Smooth muscle cell (in vitro differentiated cells): ENCODE measurements around the gene AEBP1. TPM values are rescaled to one million over a fixed set of nuclear protein-coding genes. Genes with fewer than 3 reads are reported as not detected.

Experiments
- DNase-seq: peaks from one replicate; lab custom pipeline; 2025; ENCODE audit not compliant: unreplicated experiment; lab: John Stamatoyannopoulos, UW
- H2AFZ ChIP-seq: fragments of 200-600 bp; sonication (generic); 2 replicates; pipeline ENCODE4 v1.6.0; 2016; ENCODE audit warnings: antibody characterized with exemption, low read depth, mild to moderate bottlenecking
- H3F3A ChIP-seq: fragments of 200-600 bp; sonication (generic); 2 replicates; pipeline ENCODE4 v1.6.0; 2017; ENCODE audit warnings: antibody characterized with exemption, low read depth
- H3K27ac ChIP-seq: fragments of 200-600 bp; sonication (generic); 2 replicates; pipeline ENCODE4 v1.5.1; 2016; ENCODE audit warnings: low read depth, mild to moderate bottlenecking
- H3K27me3 ChIP-seq: fragments of 200-600 bp; sonication (generic); 2 replicates; pipeline ENCODE4 v1.6.1; 2016; ENCODE audit warnings: low read depth, mild to moderate bottlenecking
- H3K36me3 ChIP-seq: fragments of 200-600 bp; sonication (generic); 2 replicates; pipeline ENCODE4 v1.5.1; 2016; ENCODE audit warnings: low read depth
- H3K4me1 ChIP-seq: fragments of 200-600 bp; sonication (generic); 2 replicates; pipeline ENCODE4 v1.5.1; 2016; ENCODE audit warnings: low read depth
- H3K4me2 ChIP-seq: fragments of 200-600 bp; sonication (generic); 2 replicates; pipeline ENCODE4 v1.6.0; 2016; ENCODE audit warnings: mild to moderate bottlenecking
- H3K4me3 ChIP-seq: fragments of 200-600 bp; sonication (generic); 2 replicates; pipeline ENCODE4 v1.5.1; 2016; ENCODE audit warnings: mild to moderate bottlenecking
- H3K79me2 ChIP-seq: fragments of 200-600 bp; sonication (generic); 2 replicates; pipeline ENCODE4 v1.6.0; 2016; ENCODE audit warnings: low read depth, mild to moderate bottlenecking
- H3K9ac ChIP-seq: fragments of 200-600 bp; sonication (generic); 2 replicates; pipeline ENCODE4 v1.6.0; 2016; ENCODE audit warnings: low read depth
- H3K9me3 ChIP-seq: fragments of 200-600 bp; sonication (generic); replicated peaks from 2 replicates; pipeline ENCODE4 v1.5.1; 2016; ENCODE audit warnings: low read depth
- H4K20me1 ChIP-seq: fragments of 200-600 bp; sonication (generic); 2 replicates; pipeline ENCODE4 v1.6.0; 2016; ENCODE audit warnings: low read depth
- CTCF ChIP-seq: fragments of 200-600 bp; sonication (generic); IDR thresholded peaks from 2 replicates; pipeline ENCODE4 v1.5.1; 2017; ENCODE audit warnings: borderline replicate concordance, mild to moderate bottlenecking, antibody characterized with exemption; ENCODE audit not compliant: insufficient read depth, poor library complexity, severe bottlenecking
- WGBS: methylation state at CpG from one replicate; pipeline ENCODE4 v1.1.7; 2016; ENCODE audit warnings: low lambda C conversion rate; 5-methylcytosine and 5-hydroxymethylcytosine counted together
- polyA plus RNA-seq: library from polyadenylated mRNA; unstranded; fragments of >200 nt; fragmentation: Nextera tagmentation; extraction: Ambion mirVana; gene quantifications from 2 replicates; pipeline ENCODE4 v1.2.1, GENCODE V29; 2016
- total RNA-seq: library from RNA; depleted of rRNA; stranded (reverse); fragments of >200 nt; gene quantifications from 2 replicates; pipeline ENCODE4 v1.2.3, GENCODE V29; 2014

AEBP1 gene
- total and polyA plus RNA-seq, 2 experiments from 2014 or later, result 39.7 to 163 TPM

GRCh38 chr7:44138698-44139097, 34.6 kb downstream of the AEBP1 start:
- Histone ChIP-seq H3K4me3 (no peak overlapping the region), H4K20me1 (no peaks in the 10 kb centered on the region), H3K27me3 (no peaks in the 10 kb centered on the region), H3F3A (no peaks in the 10 kb centered on the region), H3K4me1 (no peaks in the 10 kb centered on the region), H3K4me2 (no peak overlapping the region), H3K27ac (no peak overlapping the region), H3K79me2 (no peaks in the 10 kb centered on the region), H3K36me3 (no peaks in the 10 kb centered on the region), H2AFZ (no peak overlapping the region), H3K9me3 (no peaks in the 10 kb centered on the region), H3K9ac (no peak overlapping the region)
- no peak for TF ChIP-seq CTCF
- 94% methylated on average over 8 of the region's 8 CpGs for WGBS
- DNase-seq, result no peak

- TF ChIP-seq CTCF, result no peak
- no peaks in the 10 kb centered on the region for H4K20me1 ChIP-seq
- no peak overlapping the region for H3K27ac ChIP-seq
- H2AFZ ChIP-seq, result no peak overlapping the region
- no peak overlapping the region for H3K4me2 ChIP-seq
- H3K4me3 ChIP-seq, result no peak overlapping the region
- no peak for DNase-seq
- no peaks in the 10 kb centered on the region for H3K27me3 ChIP-seq
- H3K4me1 ChIP-seq, result no peaks in the 10 kb centered on the region
- no peaks in the 10 kb centered on the region for H3F3A ChIP-seq
- no peak overlapping the region for H3K9ac ChIP-seq
- H3K79me2 ChIP-seq, result no peaks in the 10 kb centered on the region
- no peaks in the 10 kb centered on the region for H3K36me3 ChIP-seq
- H3K9me3 ChIP-seq, result no peaks in the 10 kb centered on the region
- 96% methylated on average over 14 of the region's 14 CpGs for WGBS
These were observed 35.3 kb downstream of the AEBP1 start for GRCh38 chr7:44139311-44140010.

GRCh38 chr7:44140341-44140740, 36.2 kb downstream of the AEBP1 start:
- Histone ChIP-seq H3K9ac (no peak overlapping the region), H3K27me3 (peaks cover 5% of the 10 kb centered on the region), H3K79me2 (no peaks in the 10 kb centered on the region), H3K4me3 (no peak overlapping the region), H3K9me3 (no peaks in the 10 kb centered on the region), H2AFZ (no peak overlapping the region), H3K36me3 (no peaks in the 10 kb centered on the region), H3F3A (no peaks in the 10 kb centered on the region), H3K4me1 (peaks cover 3% of the 10 kb centered on the region), H4K20me1 (no peaks in the 10 kb centered on the region), H3K27ac (no peak overlapping the region), H3K4me2 (no peak overlapping the region)
- DNase-seq, result no peak
- no peak for TF ChIP-seq CTCF
- WGBS, result 98% methylated on average over 9 of the region's 10 CpGs
